IPS-18a (cell line): ENCODE measurements around the gene MMD.
"Not testable (repeated sequence)": the region's sequence is repeated elsewhere in the genome, so short reads cannot be mapped to it uniquely, and the experiment has no call there.

Experiments used
- H3K27ac ChIP-seq: one replicate; pipeline ENCODE4 v1.5.1; 2013; ENCODE audit warnings: low read length
- H3K27me3 ChIP-seq: one replicate; pipeline ENCODE4 v1.6.1; 2013; ENCODE audit warnings: mild to moderate bottlenecking, low read length; ENCODE audit not compliant: control insufficient read depth, insufficient read depth
- H3K36me3 ChIP-seq: one replicate; pipeline ENCODE4 v1.6.1; 2013; ENCODE audit warnings: low read depth, low read length; ENCODE audit not compliant: control insufficient read depth
- H3K4me1 ChIP-seq: one replicate; pipeline ENCODE4 v1.6.1; 2013; ENCODE audit warnings: low read depth, low read length; ENCODE audit not compliant: control insufficient read depth
- H3K4me3 ChIP-seq: one replicate; pipeline ENCODE4 v1.5.1; 2013; ENCODE audit warnings: low read length
- H3K9ac ChIP-seq: one replicate; pipeline ENCODE4 v1.6.1; 2013; ENCODE audit warnings: mild to moderate bottlenecking, low read length, moderate library complexity
- H3K9me3 ChIP-seq: one replicate; pipeline ENCODE4 v1.6.1; 2013; ENCODE audit warnings: low read depth, low read length; ENCODE audit not compliant: control insufficient read depth

MMD gene

GRCh38 chr17:55432358-55433028, 10.9 kb upstream of the MMD start:
- Histone ChIP-seq H3K9me3 (no peaks in the 10 kb centered on the region), H3K9ac (no peak overlapping the region), H3K4me3 (no peak overlapping the region), H3K27me3 (no peaks in the 10 kb centered on the region), H3K27ac (no peak overlapping the region), H3K4me1 (peaks cover 8% of the 10 kb centered on the region), H3K36me3 (no peaks in the 10 kb centered on the region)

GRCh38 chr17:55431914-55432313, 10.3 kb upstream of the MMD start:
- H3K36me3 ChIP-seq, H3K9me3 ChIP-seq, H3K4me3 ChIP-seq, H3K9ac ChIP-seq, H3K27ac ChIP-seq, H3K4me1 ChIP-seq, H3K27me3 ChIP-seq: not testable (repeated sequence)

GRCh38 chr17:55430541-55431288, 9.1 kb upstream of the MMD start:
- Histone ChIP-seq H3K4me1 (no peaks in the 10 kb centered on the region), H3K36me3 (no peaks in the 10 kb centered on the region), H3K4me3 (no peak overlapping the region), H3K9ac (no peak overlapping the region), H3K27me3 (no peaks in the 10 kb centered on the region), H3K27ac (no peak overlapping the region), H3K9me3 (no peaks in the 10 kb centered on the region)

- Histone ChIP-seq H3K27ac (no peak overlapping the region), H3K4me3 (no peak overlapping the region), H3K9ac (no peak overlapping the region), H3K9me3 (no peaks in the 10 kb centered on the region), H3K36me3 (no peaks in the 10 kb centered on the region), H3K27me3 (no peaks in the 10 kb centered on the region), H3K4me1 (no peaks in the 10 kb centered on the region)
Observed at GRCh38 chr17:55427587-55427882, 5.9 kb upstream of the MMD start.

- Histone ChIP-seq H3K36me3 (no peaks in the 10 kb centered on the region), H3K9ac (no peak overlapping the region), H3K4me1 (no peaks in the 10 kb centered on the region), H3K4me3 (no peak overlapping the region), H3K9me3 (no peaks in the 10 kb centered on the region), H3K27me3 (no peaks in the 10 kb centered on the region), H3K27ac (no peak overlapping the region)
Observed at GRCh38 chr17:55426851-55427586, 5.4 kb upstream of the MMD start.

GRCh38 chr17:55424893-55425540, 3.4 kb upstream of the MMD start:
- Histone ChIP-seq H3K9ac (no peak overlapping the region), H3K27me3 (no peaks in the 10 kb centered on the region), H3K27ac (no peak overlapping the region), H3K9me3 (no peaks in the 10 kb centered on the region), H3K4me1 (peaks cover 6% of the 10 kb centered on the region), H3K4me3 (no peak overlapping the region), H3K36me3 (no peaks in the 10 kb centered on the region)

- Histone ChIP-seq H3K36me3 (no peaks in the 10 kb centered on the region), H3K27me3 (no peaks in the 10 kb centered on the region), H3K4me1 (peaks cover 9% of the 10 kb centered on the region), H3K27ac (no peak overlapping the region), H3K4me3 (no peak overlapping the region), H3K9ac (no peak overlapping the region), H3K9me3 (no peaks in the 10 kb centered on the region)
Observed at GRCh38 chr17:55423535-55423934, 1.9 kb upstream of the MMD start.

- not testable (repeated sequence) for H3K27ac ChIP-seq, H3K36me3 ChIP-seq, H3K9me3 ChIP-seq, H3K4me1 ChIP-seq, H3K9ac ChIP-seq, H3K27me3 ChIP-seq, H3K4me3 ChIP-seq
Observed at GRCh38 chr17:55422828-55423164, 1.2 kb upstream of the MMD start.

GRCh38 chr17:55420776-55421178, 858 bp downstream of the MMD start:
- H3K36me3 ChIP-seq = no peaks in the 10 kb centered on the region
- H3K4me1 ChIP-seq = peaks cover 9% of the 10 kb centered on the region
- H3K9ac ChIP-seq = peak overlapping the region; percentile 74
- no peak overlapping the region for H3K27ac ChIP-seq
- H3K9me3 ChIP-seq = no peaks in the 10 kb centered on the region
- peak overlapping the region; percentile 87 for H3K4me3 ChIP-seq
- H3K27me3 ChIP-seq = no peaks in the 10 kb centered on the region

- Histone ChIP-seq H3K27me3 (no peaks in the 10 kb centered on the region), H3K9me3 (no peaks in the 10 kb centered on the region), H3K27ac (no peak overlapping the region), H3K4me1 (peaks cover 9% of the 10 kb centered on the region), H3K4me3 (peak overlapping the region; percentile 87), H3K36me3 (no peaks in the 10 kb centered on the region), H3K9ac (peak overlapping the region; percentile 74)
Observed at GRCh38 chr17:55420067-55420775, 1.4 kb downstream of the MMD start.
